Adipose tissue (tissue), 3 donors: ENCODE measurements around the gene ABLIM1. TPM values are rescaled to one million over a fixed set of nuclear protein-coding genes. Genes with fewer than 3 reads are reported as not detected.

ENCODE experiments used
- H3K27ac ChIP-seq: one replicate; pipeline ENCODE4 v1.5.1; 2013; ENCODE audit warnings: low read depth, low read length
- WGBS, 3 donors: extraction: QIAGEN DNeasy Blood & Tissue Kit; methylation state at CpG; one replicate each; pipeline ENCODE4 v1.1.7; 2013; 5-methylcytosine and 5-hydroxymethylcytosine counted together
- polyA plus RNA-seq, 3 donors: library from polyadenylated mRNA; stranded (reverse); fragments of 200-250 nt; gene quantifications; one replicate each; pipeline ENCODE4 v1.2.3, GENCODE V29; 2013
- donor health status: healthy with polysubstance abuse.
- donor health status: Bipolar disorder and iron deficiency.
- donor health status: healthy.

The ABLIM1 gene
- polyA plus RNA-seq, 3 donors = 13.0 to 50.6 (median 32.9) TPM

GRCh38 chr10:114471906-114472876 is 185.9 kb downstream of the ABLIM1 start:
- WGBS, 3 donors = 68 to 80% (median 77%) methylated on average over 11 of the region's 11 CpGs
- H3K27ac ChIP-seq = no peak overlapping the region

- no peak overlapping the region for H3K27ac ChIP-seq
- WGBS, 3 donors = 35 to 36% (median 36%) methylated on average over 11 of the region's 11 CpGs
These were observed 186.8 kb downstream of the ABLIM1 start for GRCh38 chr10:114470956-114471905.

GRCh38 chr10:114470361-114470760 is 187.7 kb downstream of the ABLIM1 start:
- 95 to 97% (median 95%) methylated on average over 1 of the region's 1 CpG for WGBS, 3 donors
- no peak overlapping the region for H3K27ac ChIP-seq

GRCh38 chr10:114458955-114459354 is 199.1 kb downstream of the ABLIM1 start:
- 74 to 89% (median 74%) methylated on average over 3 of the region's 3 CpGs for WGBS, 3 donors
- H3K27ac ChIP-seq = no peak overlapping the region

- WGBS, 3 donors = 88 to 95% (median 89%) methylated on average over 9 of the region's 9 CpGs
These were observed 199.7 kb downstream of the ABLIM1 start for GRCh38 chr10:114458216-114458920.

GRCh38 chr10:114453576-114453975 is 204.5 kb downstream of the ABLIM1 start:
- no peak overlapping the region for H3K27ac ChIP-seq
- WGBS, 3 donors = 88 to 96% (median 95%) methylated on average over 9 of the region's 9 CpGs

More at GRCh38 chr10:114458216-114458920, 199.7 kb downstream of the ABLIM1 start:
- no peak overlapping the region for H3K27ac ChIP-seq

GRCh38 chr10:114448897-114449296 is 209.2 kb downstream of the ABLIM1 start:
- no peak overlapping the region for H3K27ac ChIP-seq
- WGBS, 3 donors = 53 to 85% (median 74%) methylated on average over 2 of the region's 2 CpGs

- WGBS, 3 donors = 56 to 86% (median 84%) methylated on average over 6 of the region's 6 CpGs
- no peak overlapping the region for H3K27ac ChIP-seq
These were observed 212.7 kb downstream of the ABLIM1 start for GRCh38 chr10:114445332-114445731.

- no peak overlapping the region for H3K27ac ChIP-seq
These were observed 213.3 kb downstream of the ABLIM1 start for GRCh38 chr10:114444819-114445218.

- WGBS, 3 donors = 71 to 79% (median 77%) methylated on average over 4 of the region's 4 CpGs
- H3K27ac ChIP-seq = no peak overlapping the region
These were observed 215.9 kb downstream of the ABLIM1 start for GRCh38 chr10:114442091-114442630.

GRCh38 chr10:114441107-114441506 is 217.0 kb downstream of the ABLIM1 start:
- H3K27ac ChIP-seq = no peak overlapping the region
- 79 to 95% (median 80%) methylated on average over 1 of the region's 1 CpG for WGBS, 3 donors

- H3K27ac ChIP-seq = no peak overlapping the region
- WGBS, 3 donors = 76 to 89% (median 89%) methylated on average over 9 of the region's 9 CpGs
These were observed 220.4 kb downstream of the ABLIM1 start for GRCh38 chr10:114437473-114438292.

- no peak overlapping the region for H3K27ac ChIP-seq
- WGBS, 3 donors = 78 to 86% (median 86%) methylated on average over 2 of the region's 2 CpGs
These were observed 221.1 kb downstream of the ABLIM1 start for GRCh38 chr10:114436941-114437340.

- WGBS, 3 donors = 78 to 86% (median 80%) methylated on average over 4 of the region's 4 CpGs
These were observed 225.4 kb downstream of the ABLIM1 start for GRCh38 chr10:114432566-114433093.

GRCh38 chr10:114431414-114432135 is 226.5 kb downstream of the ABLIM1 start:
- WGBS, 3 donors = 44 to 96% (median 94%) methylated on average over 4 of the region's 4 CpGs

More at GRCh38 chr10:114432566-114433093, 225.4 kb downstream of the ABLIM1 start:
- no peak overlapping the region for H3K27ac ChIP-seq

GRCh38 chr10:114430688-114431413 is 227.2 kb downstream of the ABLIM1 start:
- WGBS, 3 donors = 47 to 95% (median 93%) methylated on average over 12 of the region's 12 CpGs
- no peak overlapping the region for H3K27ac ChIP-seq

More at GRCh38 chr10:114431414-114432135, 226.5 kb downstream of the ABLIM1 start:
- no peak overlapping the region for H3K27ac ChIP-seq
